Regular cardiac myocyte (primary cell): ENCODE data around the gene PROM2. TPM values are rescaled to one million over a fixed set of nuclear protein-coding genes. Genes with fewer than 3 reads are reported as not detected.

Experiments used
- total RNA-seq: library from RNA; depleted of rRNA; stranded (reverse); fragments of >200 nt; gene quantifications from 2 replicates; pipeline ENCODE4 v1.2.3, GENCODE V29; 2014

Gene PROM2, protein sequence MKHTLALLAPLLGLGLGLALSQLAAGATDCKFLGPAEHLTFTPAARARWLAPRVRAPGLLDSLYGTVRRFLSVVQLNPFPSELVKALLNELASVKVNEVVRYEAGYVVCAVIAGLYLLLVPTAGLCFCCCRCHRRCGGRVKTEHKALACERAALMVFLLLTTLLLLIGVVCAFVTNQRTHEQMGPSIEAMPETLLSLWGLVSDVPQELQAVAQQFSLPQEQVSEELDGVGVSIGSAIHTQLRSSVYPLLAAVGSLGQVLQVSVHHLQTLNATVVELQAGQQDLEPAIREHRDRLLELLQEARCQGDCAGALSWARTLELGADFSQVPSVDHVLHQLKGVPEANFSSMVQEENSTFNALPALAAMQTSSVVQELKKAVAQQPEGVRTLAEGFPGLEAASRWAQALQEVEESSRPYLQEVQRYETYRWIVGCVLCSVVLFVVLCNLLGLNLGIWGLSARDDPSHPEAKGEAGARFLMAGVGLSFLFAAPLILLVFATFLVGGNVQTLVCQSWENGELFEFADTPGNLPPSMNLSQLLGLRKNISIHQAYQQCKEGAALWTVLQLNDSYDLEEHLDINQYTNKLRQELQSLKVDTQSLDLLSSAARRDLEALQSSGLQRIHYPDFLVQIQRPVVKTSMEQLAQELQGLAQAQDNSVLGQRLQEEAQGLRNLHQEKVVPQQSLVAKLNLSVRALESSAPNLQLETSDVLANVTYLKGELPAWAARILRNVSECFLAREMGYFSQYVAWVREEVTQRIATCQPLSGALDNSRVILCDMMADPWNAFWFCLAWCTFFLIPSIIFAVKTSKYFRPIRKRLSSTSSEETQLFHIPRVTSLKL
- under 0.01 and 0.28 TPM in 2 replicates for total RNA-seq

DNA sequence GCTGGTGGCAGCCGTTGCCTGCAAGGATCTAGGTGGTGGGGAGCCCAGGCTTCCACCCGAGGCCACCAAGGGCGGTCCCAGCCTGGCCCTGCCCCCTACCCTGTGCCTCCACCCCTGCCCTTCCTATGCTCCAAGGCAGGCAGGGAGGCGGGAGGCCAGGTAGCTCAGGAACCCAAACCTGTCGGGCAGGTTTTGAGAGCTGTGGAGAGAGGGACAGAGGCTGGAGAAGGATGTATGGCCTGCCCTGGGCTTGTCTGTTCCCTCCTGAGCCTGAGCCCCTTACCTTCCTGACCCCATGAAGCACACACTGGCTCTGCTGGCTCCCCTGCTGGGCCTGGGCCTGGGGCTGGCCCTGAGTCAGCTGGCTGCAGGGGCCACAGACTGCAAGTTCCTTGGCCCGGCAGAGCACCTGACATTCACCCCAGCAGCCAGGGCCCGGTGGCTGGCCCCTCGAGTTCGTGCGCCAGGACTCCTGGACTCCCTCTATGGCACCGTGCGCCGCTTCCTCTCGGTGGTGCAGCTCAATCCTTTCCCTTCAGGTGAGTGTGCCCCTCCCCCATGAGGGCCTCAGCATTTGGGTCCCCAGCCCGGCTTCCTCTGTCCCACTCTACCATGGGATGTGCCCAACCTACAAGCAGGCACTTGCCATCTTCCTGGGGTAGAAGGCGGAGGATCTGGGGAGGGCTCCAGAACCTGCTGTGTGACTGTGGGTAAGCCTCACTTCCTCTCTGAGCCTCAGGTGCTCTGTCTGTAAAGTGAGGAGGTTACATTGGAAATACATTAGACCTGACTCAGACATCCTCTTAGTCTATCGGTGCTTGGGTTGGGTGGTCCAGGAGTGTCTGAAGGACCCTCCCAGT, at the start of gene PROM2:
PROM2 (plus strand) TSS at position 159 of the 860 bp plus-strand sequence; CDS start at position 296, 137 bp downstream.

DNA sequence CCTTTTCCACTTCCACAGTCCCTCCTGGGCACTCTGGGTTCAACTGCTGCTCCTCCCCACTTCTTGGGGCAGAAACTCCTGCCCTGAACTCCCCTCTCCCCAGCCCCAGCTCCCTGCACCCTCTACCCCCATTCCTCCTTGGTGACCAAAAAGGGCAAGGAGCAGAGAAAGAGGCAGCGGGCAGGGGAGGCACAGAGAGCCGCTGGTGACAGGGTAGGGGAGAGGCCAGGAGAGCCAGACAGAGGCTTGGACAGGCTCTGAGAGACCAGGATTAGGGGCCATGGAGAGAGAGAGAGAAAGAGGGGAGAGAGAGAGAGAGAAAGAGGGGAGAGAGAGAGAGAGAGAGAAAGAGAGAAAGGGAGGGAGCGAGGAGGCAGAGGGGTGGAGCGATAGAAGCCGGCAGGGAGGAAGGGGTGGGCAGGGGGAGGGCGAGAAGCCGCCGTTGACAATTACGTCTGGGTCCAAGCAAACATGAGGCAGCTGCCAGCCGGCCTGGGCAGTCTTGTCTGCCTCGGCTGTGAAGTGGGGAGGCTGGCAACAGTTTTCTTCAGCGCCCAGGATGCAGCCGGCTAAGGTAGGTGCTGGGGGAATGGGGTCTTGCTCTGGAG, 22.7 kb downstream of the PROM2 start, which contains the start of gene KCNIP3:
KCNIP3 (plus strand) TSS at position 468 of the 608 bp plus-strand sequence; CDS start at position 560, 92 bp downstream.

Other genes starting within 250 kb of the PROM2 start
- gene MAL, start 248.7 kb upstream of the PROM2 start, total RNA-seq = 0.85 and 0.96 TPM in 2 replicates
- gene MRPS5, start 152.6 kb upstream of the PROM2 start, total RNA-seq = 47.1 and 56.2 TPM in 2 replicates
- gene ZNF514, start 114.6 kb upstream of the PROM2 start, total RNA-seq = 8.8 and 18.3 TPM in 2 replicates
- gene ZNF2, start 108.6 kb upstream of the PROM2 start, total RNA-seq = 7.5 and 13.2 TPM in 2 replicates
- gene ZNF892, start 66.9 kb upstream of the PROM2 start, total RNA-seq = 4.0 and 4.8 TPM in 2 replicates
- 0.77 and 1.4 TPM in 2 replicates for gene KCNIP3, start 22.9 kb downstream of the PROM2 start, total RNA-seq
- 15.5 and 29.3 TPM in 2 replicates for gene FAHD2A, start 128.3 kb downstream of the PROM2 start, total RNA-seq
- gene TRIM43B, start 210.3 kb downstream of the PROM2 start, total RNA-seq = not detected in 2 replicates